HG02678 (cell line): Measurements from ENCODE around the gene JAM3.

Experiments used
- ATAC-seq: cut with Tn5 transposase; IDR thresholded peaks from one replicate; pipeline ENCODE4 v1.9.1; 2021; ENCODE audit warnings: mild to moderate bottlenecking, moderate library complexity; ENCODE audit not compliant: unreplicated experiment

The JAM3 gene

GRCh38 chr11:134068829-134069425 lies at the start of gene JAM3:
Gene JAM3 (plus strand): TSS chr11:134069072. CDS start chr11:134069084, 12 bp downstream.
- ATAC-seq, result peak; percentile 94

- ATAC-seq, result no peak
Observed at GRCh38 chr11:134019500-134019899, 49.4 kb upstream of the JAM3 start.

- ATAC-seq, result no peak
Observed at GRCh38 chr11:134020598-134020997, 48.3 kb upstream of the JAM3 start.

- ATAC-seq, result no peak
Observed at GRCh38 chr11:134021326-134021725, 47.5 kb upstream of the JAM3 start.

GRCh38 chr11:134022748-134023147 lies 46.1 kb upstream of the JAM3 start:
- ATAC-seq, result no peak

GRCh38 chr11:134024420-134025081 lies 44.3 kb upstream of the JAM3 start:
- ATAC-seq, result no peak

GRCh38 chr11:134025082-134025429 lies 43.8 kb upstream of the JAM3 start:
- ATAC-seq, result no peak

GRCh38 chr11:134026655-134027343 lies 42.1 kb upstream of the JAM3 start:
- no peak for ATAC-seq

GRCh38 chr11:134027671-134028070 lies 41.2 kb upstream of the JAM3 start:
- no peak for ATAC-seq

- ATAC-seq, result no peak
Observed at GRCh38 chr11:134028368-134028920, 40.4 kb upstream of the JAM3 start.

GRCh38 chr11:134030853-134031252 lies 38.0 kb upstream of the JAM3 start:
- no peak for ATAC-seq

- ATAC-seq, result no peak
Observed at GRCh38 chr11:134032043-134032442, 36.8 kb upstream of the JAM3 start.

- ATAC-seq, result no peak
Observed at GRCh38 chr11:134032501-134033091, 36.3 kb upstream of the JAM3 start.

- ATAC-seq, result no peak
Observed at GRCh38 chr11:134033276-134033675, 35.6 kb upstream of the JAM3 start.

- peak; percentile 58 for ATAC-seq
Observed at GRCh38 chr11:134033696-134034491, 35.0 kb upstream of the JAM3 start.

- ATAC-seq, result no peak
Observed at GRCh38 chr11:134034496-134035381, 34.1 kb upstream of the JAM3 start.

- ATAC-seq, result no peak
Observed at GRCh38 chr11:134036492-134037045, 32.3 kb upstream of the JAM3 start.

GRCh38 chr11:134037046-134037908 lies 31.6 kb upstream of the JAM3 start:
- ATAC-seq, result peak; percentile 72
